HepG2 (cell line): ENCODE data around the gene SERINC2. TPM values are rescaled to one million over a fixed set of nuclear protein-coding genes. Genes with fewer than 3 reads are reported as not detected.

Source experiments
- ARID4A ChIP-seq: sonication (generic); formaldehyde crosslinking; IDR thresholded peaks from 2 replicates; pipeline ENCODE4 v1.5.0; 2020; ENCODE audit warnings: mild to moderate bottlenecking, missing genetic modification reagents, borderline replicate concordance
- GABPB1 ChIP-seq: IDR thresholded peaks from 2 replicates; pipeline ENCODE4 v1.6.1; 2016; ENCODE audit warnings: mild to moderate bottlenecking, missing genetic modification reagents, moderate library complexity, missing compliant biosample characterization
- GLI4 ChIP-seq: sonication (generic); formaldehyde crosslinking; IDR thresholded peaks from 2 replicates; pipeline ENCODE4 v1.5.1; 2020; ENCODE audit warnings: missing genetic modification reagents, mild to moderate bottlenecking, moderate library complexity, borderline replicate concordance
- IRX3 ChIP-seq: sonication (generic); formaldehyde crosslinking; IDR thresholded peaks from 2 replicates; pipeline ENCODE4 v1.8.1; 2023; ENCODE audit warnings: mild to moderate bottlenecking, low read depth, missing genetic modification reagents, borderline replicate concordance
- NFAT5 ChIP-seq: sonication (generic); formaldehyde crosslinking; IDR thresholded peaks from 2 replicates; pipeline ENCODE4 v1.4.0; 2020; ENCODE audit warnings: missing genetic modification reagents
- NFIB ChIP-seq: sonication (generic); formaldehyde crosslinking; IDR thresholded peaks from 2 replicates; pipeline ENCODE4 v1.9.0; 2021; ENCODE audit warnings: missing genetic modification reagents, mild to moderate bottlenecking, borderline replicate concordance
- ZBTB25 ChIP-seq: IDR thresholded peaks from 2 replicates; pipeline ENCODE4 v1.6.1; 2018; ENCODE audit warnings: missing genetic modification reagents
- ZBTB26 ChIP-seq: IDR thresholded peaks from 2 replicates; pipeline ENCODE4 v1.6.1; 2016; ENCODE audit warnings: missing compliant biosample characterization, missing genetic modification reagents, borderline replicate concordance
- ZBTB4 ChIP-seq: sonication (generic); formaldehyde crosslinking; IDR thresholded peaks from 2 replicates; pipeline ENCODE4 v1.4.0; 2020; ENCODE audit warnings: missing genetic modification reagents, mild to moderate bottlenecking, borderline replicate concordance
- ZMYM3 ChIP-seq: sonication (generic); formaldehyde crosslinking; IDR thresholded peaks from 2 replicates; pipeline ENCODE4 v1.5.1; 2020; ENCODE audit warnings: mild to moderate bottlenecking, missing genetic modification reagents
- ZNF382 ChIP-seq: sonication (generic); formaldehyde crosslinking; IDR thresholded peaks from 2 replicates; pipeline ENCODE4 v1.5.0; 2020; ENCODE audit warnings: missing genetic modification reagents, mild to moderate bottlenecking, borderline replicate concordance
- ZSCAN20 ChIP-seq: sonication (generic); formaldehyde crosslinking; IDR thresholded peaks from 2 replicates; pipeline ENCODE4 v1.4.0; 2020; ENCODE audit warnings: missing genetic modification reagents, mild to moderate bottlenecking, borderline replicate concordance
- polyA plus RNA-seq, 8 experiments: library from polyadenylated mRNA; depleted of rRNA in 3 of 8; stranded (reverse) in 7 of 8; unstranded in 1 of 8; fragments of >200 nt; fragmentation: Illumina TruSeq in 4 of 8; extraction: Trizol in 4 of 8; gene quantifications; 2 replicates each; pipeline versions ENCODE4 v1.2.1 to v1.2.3, GENCODE V29; 2011 to 2016; ENCODE audit warnings: low read depth in 4 of 8, missing spikeins in 1 of 8, mixed read lengths in 1 of 8; ENCODE audit not compliant: insufficient read depth in 1 of 8
- total RNA-seq, 5 experiments: library from RNA; depleted of rRNA; stranded (reverse); fragments of >200 nt; fragmentation: Illumina TruSeq; extraction: Trizol; gene quantifications; 2 replicates each; pipeline ENCODE4 v1.2.3, GENCODE V29; 2016; ENCODE audit warnings: low read depth in 1 of 5

The SERINC2 gene
- total and polyA plus RNA-seq, 2 of the 13 experiments (the other 11 are each of a cell fraction or from before 2014, with no cell fraction given) = 4.8 to 126 TPM

- TF ChIP-seq ZBTB25 (CRISPR knock-in tag) (0 out of 2 replicates have a peak, but pooled peaks have one; percentile 18), ZSCAN20 (CRISPR knock-in tag) (no peak), ZMYM3 (CRISPR knock-in tag) (peak; percentile 88), GABPB1 (peak; percentile 36; the same call in 1 of the 2 replicates), NFAT5 (CRISPR knock-in tag) (no peak), GLI4 (CRISPR knock-in tag) (no peak), ZBTB4 (CRISPR knock-in tag) (no peak; the same call in 1 of the 2 replicates), ZNF382 (CRISPR knock-in tag) (no peak), ZBTB26 (CRISPR knock-in tag) (no peak), NFIB (CRISPR knock-in tag) (no peak), ARID4A (CRISPR knock-in tag) (peak; percentile 46; the same call in 1 of the 2 replicates), IRX3 (CRISPR knock-in tag) (no peak)
Observed at GRCh38 chr1:31441970-31442647, 29.1 kb downstream of the SERINC2 start (continued).
